ENCODE results near the gene AK2.
"Not testable (repeated sequence)": the region's sequence is repeated elsewhere in the genome, so short reads cannot be mapped to it uniquely, and the experiment has no call there.

DNA sequence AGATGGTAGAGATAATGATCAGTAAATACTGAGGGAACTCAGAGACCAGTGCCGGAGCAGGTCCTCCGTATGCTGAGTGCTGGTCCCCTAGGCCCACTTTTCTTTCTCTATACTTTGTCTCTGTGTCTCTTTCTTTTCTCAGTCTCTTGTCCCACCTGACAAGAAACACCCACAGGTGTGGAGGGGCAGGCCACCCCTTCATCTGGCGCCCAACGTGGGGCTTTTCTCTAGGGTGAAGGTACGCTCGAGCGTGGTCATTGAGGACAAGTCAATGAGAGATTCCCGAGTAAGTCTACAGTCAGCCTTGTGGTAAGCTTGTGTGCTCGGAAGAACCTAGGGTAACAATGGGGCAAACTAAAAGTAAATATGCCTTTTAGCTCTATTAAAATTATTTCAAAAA lies 27.6 kb upstream of the AK2 start:
- TF ChIP-seq, protein P1, sequence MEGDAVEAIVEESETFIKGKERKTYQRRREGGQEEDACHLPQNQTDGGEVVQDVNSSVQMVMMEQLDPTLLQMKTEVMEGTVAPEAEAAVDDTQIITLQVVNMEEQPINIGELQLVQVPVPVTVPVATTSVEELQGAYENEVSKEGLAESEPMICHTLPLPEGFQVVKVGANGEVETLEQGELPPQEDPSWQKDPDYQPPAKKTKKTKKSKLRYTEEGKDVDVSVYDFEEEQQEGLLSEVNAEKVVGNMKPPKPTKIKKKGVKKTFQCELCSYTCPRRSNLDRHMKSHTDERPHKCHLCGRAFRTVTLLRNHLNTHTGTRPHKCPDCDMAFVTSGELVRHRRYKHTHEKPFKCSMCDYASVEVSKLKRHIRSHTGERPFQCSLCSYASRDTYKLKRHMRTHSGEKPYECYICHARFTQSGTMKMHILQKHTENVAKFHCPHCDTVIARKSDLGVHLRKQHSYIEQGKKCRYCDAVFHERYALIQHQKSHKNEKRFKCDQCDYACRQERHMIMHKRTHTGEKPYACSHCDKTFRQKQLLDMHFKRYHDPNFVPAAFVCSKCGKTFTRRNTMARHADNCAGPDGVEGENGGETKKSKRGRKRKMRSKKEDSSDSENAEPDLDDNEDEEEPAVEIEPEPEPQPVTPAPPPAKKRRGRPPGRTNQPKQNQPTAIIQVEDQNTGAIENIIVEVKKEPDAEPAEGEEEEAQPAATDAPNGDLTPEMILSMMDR (conservative IDR thresholded peaks at IDR 0.05), result not testable (repeated sequence)
- not testable (repeated sequence) for TF ChIP-seq ZFX (IDR thresholded peaks at IDR 0.05)
